HG02938 (cell line): Measurements from ENCODE around the gene LHPP.

ENCODE experiments used
- ATAC-seq: cut with Tn5 transposase; IDR thresholded peaks from one replicate; pipeline ENCODE4 v1.9.1; 2021; ENCODE audit warnings: mild to moderate bottlenecking, moderate library complexity; ENCODE audit not compliant: unreplicated experiment

The LHPP gene

DNA sequence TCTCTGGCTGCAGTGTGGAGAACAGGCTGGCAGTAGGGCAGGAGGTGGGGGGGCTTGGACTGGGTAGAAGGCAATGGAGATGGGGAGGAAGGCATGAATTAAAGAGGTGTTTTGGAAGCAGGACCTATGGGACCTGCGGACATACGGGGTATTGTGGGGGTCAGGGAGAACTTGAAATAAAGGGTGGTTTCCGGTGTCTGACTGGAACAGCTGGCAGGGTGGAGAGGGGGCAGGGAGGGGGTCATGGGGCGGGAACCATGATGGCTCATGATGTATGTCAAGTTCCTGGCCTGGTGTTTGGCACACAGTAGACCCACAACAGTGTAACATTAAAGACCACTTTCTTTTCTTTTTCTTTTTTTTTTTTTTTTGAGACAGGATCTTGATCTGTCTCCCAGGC, 5.5 kb downstream of the LHPP start:
- ATAC-seq = no peak

DNA sequence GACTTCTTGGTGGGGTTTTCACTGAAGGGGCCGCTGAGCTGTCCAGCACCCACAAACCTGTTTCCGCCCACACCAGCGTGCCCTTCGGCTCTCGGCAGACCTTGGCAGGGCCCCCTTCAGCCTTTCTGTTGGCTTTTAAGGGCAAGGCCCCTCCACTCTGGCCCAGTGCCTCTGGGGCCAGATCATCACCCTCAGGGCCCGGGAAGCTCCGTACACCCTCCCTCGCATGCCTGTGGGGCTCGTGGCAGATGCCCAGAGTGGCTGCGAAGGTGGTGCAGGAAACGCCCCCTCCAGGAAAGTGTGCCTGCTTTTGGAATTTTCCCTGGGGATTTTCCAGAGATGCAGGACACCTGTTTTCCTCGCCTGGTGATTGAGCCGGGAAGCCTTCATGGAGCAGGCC, 7.0 kb downstream of the LHPP start:
- ATAC-seq = no peak

GRCh38 chr10:124469956-124470484, 8.4 kb downstream of the LHPP start:
- ATAC-seq = no peak

DNA sequence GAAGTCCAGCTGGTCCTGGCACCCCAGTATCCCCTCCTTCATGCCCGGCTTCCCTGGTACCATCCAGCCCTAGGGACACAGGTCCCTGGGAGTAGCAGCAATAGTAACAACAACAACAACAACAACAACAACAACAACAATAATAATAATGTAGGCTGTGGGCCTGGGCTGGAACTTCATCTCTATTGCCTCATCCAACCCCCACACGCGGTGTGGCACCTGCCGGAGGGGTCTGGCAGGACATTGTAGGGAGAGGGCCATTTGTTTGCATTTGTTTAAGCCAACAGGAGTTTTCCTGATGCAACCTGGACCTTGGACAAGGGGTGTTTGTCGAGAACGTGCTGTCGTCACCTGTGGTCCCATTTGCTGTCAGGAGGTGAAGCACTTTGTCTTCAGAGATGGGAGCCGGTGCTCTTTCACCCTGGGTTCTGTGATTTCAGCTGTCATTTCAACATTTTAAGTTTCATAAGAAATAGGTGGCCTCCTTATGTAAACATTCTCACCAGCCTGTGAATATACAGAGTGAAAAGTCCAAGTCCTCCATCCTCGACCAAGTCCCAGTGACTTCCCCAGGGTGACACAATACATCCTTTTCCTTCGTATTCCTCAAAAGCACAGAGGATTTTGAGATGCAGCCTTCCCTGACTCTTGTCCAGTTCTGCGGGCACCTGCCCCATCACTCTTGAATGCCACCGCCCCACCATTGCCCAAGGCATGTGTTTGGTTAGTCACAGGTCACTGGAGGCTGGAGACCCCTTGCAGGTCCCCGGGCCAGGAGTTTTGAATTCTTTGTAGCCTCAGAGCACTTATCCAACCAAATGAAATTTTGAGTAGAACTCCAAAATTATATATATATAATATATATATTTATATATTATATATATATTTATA, 9.2 kb downstream of the LHPP start:
- ATAC-seq = no peak

- ATAC-seq = no peak
Observed at GRCh38 chr10:124472071-124472470, 10.4 kb downstream of the LHPP start.

- ATAC-seq = no peak
Observed at GRCh38 chr10:124473070-124473469, 11.4 kb downstream of the LHPP start.

DNA sequence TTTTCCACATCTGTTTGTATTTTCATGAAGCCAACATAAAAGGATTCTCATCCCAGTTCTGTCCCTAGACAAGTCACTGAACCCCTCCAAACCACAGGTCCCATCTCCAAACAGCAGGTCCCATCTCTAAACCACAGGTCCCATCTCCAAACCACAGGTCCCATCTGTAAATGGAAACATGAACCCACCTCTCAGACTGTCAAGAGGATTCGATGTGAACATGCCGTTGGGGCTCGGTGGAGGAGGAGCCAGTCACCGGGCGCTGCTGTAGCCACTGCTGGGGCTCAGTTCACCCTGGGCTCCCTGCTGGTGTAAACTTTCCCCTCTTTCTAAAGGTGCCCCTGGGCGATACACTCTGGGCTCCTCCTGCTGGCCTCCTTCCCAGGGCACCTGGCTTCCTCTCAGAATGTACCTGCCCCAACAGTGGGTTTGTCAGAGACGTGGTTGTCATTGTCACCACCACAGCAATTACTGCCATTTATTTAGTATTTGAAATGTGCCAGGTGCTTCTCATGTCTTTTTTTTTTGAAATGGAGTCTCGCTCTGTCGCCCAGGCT, 13.0 kb downstream of the LHPP start:
- ATAC-seq = no peak

DNA sequence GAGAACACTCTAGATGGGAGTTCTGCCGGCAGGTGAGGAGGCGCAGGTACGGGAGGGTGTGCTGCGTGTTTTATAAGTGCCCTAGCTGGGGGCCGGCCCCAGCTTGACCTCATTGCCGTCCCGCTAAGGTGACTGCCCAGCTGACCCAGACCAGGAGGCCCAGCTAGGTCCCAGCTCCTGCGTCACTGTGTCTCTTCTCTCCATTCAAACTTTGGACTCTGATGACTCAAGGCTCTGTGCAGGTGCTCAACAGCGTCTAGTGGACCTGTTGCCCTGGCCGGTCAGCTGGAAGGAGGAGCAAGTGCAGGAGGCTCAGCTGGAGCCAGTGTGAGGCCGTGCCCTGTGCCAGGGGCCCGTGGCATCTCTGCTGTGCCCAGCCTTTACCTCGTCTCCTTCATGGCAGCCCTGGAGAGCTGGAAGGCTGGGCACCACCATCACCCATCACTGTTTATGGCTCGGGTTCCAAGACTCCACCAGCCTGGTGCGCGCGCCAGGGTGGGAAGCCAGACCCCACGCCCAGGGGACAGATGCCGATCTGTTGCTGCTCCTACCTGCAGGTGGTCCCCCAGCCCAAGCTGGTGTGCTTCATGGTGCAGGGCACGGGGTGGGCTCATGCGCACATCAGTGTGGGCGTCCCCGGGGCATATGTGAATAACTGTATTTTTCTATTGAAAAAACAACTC, 14.6 kb downstream of the LHPP start:
- no peak for ATAC-seq

DNA sequence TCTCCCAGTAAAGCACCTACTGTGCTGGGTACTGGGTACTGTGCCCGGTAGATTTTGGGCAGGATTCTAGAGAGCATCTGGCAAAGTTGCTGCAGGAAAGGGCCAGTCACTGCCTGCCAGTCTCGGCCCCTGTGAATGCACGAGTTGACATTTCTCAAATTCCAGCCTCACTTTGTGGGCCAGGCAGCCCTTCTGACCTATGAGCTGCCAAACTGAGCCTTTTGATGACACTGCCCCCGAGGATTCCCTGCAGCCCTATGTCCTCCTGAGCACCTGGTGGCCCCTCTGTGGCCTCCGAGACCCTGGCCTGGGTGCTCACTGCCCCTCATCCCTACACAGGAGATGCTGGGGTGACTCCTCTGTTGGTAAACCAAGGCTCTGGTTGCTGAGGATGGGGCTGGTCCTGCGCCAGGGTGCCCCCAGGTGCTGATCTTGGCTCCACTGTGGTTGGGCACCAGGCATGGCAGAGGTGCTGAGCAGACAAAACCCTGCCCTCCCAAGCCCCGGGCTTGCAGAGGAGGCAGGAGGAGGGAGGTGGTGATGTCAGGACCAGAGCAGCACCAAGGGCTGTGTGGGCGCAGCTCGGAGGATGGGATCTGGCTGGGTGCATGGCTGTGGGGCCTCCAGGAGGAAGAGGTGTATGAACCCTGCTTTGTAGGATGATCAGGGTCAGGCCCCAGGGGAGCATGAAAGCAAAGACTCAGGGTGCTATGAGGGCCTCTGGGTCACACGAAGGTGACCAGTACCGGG, 16.2 kb downstream of the LHPP start:
- ATAC-seq = no peak

DNA sequence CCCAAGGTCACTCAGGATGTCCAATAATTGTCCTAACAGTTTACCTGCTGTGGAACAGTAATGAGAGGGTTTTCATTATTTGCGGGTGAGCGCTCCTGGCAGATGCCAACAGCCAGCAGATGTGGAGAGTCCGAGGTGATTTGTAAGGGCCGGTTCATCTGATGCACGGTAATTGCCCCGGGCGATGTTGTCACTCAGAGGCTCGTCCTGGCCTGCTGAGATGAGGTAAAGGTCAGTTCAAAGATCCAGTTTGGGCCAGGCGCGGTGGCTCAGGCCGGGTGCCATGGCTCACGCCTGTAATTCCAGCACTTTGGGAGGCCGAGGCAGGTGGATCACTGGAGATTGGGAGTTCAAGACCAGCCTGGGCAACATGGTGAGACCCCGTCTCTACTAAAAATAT, 16.9 kb downstream of the LHPP start:
- ATAC-seq = no peak

GRCh38 chr10:124480860-124481259, 19.2 kb downstream of the LHPP start:
- no peak for ATAC-seq

DNA sequence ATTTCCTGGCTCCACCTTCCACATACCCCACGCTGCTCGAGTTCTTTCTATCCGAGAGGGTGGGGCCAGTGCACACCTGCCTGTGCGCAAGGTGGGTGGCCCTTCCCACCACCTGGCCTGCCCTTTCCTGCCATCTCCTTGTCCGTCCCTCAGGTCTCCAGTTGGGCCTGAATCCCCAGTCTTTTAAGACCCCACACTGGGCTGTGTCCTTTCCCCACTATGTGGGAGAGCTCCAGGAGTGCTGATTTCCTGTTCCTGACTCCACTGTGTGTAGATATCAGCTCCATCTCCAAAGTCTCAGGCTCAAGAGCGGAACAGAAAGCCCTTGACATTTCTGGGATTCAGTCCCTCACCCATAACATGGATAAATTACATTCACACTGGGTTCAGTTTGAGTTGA, 20.1 kb downstream of the LHPP start:
- ATAC-seq = no peak

DNA sequence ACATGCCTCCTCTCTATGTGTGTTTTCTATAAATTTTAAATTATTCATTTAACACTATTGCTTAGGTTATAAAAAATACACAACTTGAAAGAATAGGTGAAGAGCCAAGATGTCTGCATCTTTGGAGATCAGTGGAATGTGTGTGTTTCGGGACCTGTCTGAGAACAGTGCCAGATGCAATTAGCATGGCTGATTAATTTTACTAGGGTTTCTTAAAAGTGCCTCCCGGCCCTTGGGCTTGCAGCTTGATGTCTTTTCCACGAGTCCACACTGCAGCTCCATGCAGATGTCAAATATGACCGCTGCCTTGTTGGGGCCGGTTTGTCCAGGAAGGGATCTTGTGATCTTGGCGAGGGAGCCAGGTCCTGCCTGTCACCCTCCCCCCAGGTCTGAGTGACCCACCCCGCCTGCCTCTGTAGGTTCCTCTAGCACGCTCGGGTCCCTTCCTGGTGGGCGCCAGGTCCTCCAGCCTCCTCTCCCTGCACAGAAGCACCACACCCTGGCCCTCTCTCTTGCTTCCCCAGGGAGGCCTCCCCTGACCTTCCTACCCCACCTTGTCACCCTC, 20.7 kb downstream of the LHPP start:
- ATAC-seq = no peak

DNA sequence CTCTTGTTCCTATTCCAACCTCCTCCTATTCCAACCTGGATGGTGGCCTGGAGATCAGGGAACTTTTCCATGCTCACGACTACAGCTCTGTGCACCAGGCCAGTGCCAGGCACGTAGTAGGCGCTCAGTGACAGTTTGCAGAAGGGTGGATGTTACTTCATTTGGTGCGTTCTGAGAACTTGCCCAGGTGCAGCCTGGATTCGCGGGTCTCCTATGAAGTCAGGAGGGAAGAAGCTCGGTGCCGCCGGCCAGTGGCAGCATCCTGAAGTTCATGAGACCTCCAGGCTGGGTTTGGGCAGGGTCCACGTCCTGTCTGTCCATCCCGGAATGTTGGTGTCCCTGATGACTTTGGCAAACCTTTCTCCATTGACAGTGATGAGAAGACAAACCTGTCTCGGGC, 21.3 kb downstream of the LHPP start:
- ATAC-seq = no peak

GRCh38 chr10:124484031-124484430, 22.4 kb downstream of the LHPP start:
- no peak for ATAC-seq

DNA sequence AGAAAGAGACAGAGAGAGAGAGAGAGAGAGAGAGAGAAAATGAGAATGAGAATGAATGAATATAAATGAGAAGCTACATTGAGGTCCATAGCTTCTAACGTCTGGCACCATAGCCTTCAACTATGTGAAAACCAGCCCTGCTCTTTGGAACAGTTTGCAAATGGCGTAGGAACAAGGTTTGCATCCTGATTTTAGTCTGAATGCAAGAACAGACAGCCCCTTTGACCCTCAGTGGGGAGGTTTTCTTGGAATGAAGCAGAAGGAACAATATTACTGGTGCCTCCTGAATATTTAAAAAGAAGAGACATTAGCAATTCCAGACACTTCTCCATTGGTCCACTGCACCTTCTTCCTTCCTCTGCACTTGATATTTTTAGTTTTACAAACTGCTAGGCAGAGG, 23.0 kb downstream of the LHPP start:
- ATAC-seq = no peak

GRCh38 chr10:124486635-124487034, 25.0 kb downstream of the LHPP start:
- ATAC-seq = no peak

DNA sequence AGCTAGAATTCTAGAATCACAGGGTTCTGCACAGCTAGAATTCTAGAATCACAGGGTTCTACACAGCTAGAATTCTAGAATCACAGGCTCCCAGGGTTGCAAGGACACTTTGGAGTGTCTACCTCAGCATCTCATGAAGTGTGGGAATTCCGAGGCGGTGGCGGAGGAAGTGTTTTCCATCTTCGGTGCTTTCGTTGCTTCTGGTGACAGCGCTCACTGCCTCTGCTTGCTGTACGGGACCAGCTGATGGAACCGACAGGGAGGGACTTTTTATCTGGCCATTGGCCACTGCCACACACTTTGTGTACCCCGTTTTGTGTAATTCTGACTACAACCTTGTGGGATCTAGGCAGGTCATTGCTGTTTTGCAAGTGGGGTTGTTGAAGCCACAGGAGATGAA, 29.5 kb downstream of the LHPP start:
- no peak for ATAC-seq

- ATAC-seq = no peak
Observed at GRCh38 chr10:124492266-124492665, 30.6 kb downstream of the LHPP start.

DNA sequence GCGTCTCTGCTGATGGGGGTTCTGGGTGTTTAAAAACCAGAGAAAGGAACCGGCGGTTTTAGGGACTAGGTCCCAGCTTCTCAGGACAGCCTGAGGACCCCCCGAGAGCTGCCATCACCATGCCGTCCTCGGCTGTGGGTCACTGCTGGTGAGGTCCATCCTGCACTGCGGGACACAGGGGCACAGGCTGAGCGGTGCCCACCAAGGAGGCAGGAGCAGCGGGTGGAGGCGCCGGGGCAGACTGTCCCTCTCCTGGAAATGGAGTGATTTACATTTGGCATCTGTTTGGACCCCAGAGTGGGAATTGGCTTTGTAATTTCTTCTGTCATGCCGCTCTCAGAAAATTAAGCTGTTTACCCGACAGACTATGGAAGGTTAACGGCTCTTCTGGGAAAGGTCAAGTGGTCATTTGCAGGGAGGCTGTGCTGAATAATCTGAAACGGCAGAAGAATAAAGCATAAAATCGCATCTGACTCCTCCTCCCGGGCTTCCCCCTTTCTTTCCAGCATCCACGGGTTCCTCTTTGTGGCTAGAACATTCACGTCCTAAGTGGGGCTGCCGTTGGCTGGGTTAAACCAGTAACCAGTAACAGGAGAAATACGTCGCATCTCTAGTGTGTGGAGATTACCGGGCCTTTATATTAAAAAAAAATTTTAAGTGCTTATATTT, 31.7 kb downstream of the LHPP start:
- ATAC-seq = no peak
